Gastroesophageal sphincter (tissue), 2 donors: ENCODE data around the gene CEMIP.

Experiments
- EP300 ChIP-seq: sonication (generic); formaldehyde crosslinking; IDR thresholded peaks from one replicate; pipeline ENCODE4 v1.6.1; 2017; ENCODE audit warnings: antibody characterized with exemption, mild to moderate bottlenecking
- POLR2AphosphoS5 ChIP-seq: sonication (generic); formaldehyde crosslinking; IDR thresholded peaks from one replicate; pipeline ENCODE4 v1.6.1; 2017; ENCODE audit warnings: antibody characterized with exemption

- TF ChIP-seq POLR2AphosphoS5, result no peak
- no peak for TF ChIP-seq EP300
Measured at GRCh38 chr15:80803580-80804525, 24.7 kb downstream of the CEMIP start.
